HuH-7 (cell line): ENCODE data around the gene ABI3BP.

Source experiments
- DNase-seq: peaks from one replicate; pipeline ENCODE4 v3.0.0; 2011; ENCODE audit warnings: low spot score

ABI3BP gene

DNA sequence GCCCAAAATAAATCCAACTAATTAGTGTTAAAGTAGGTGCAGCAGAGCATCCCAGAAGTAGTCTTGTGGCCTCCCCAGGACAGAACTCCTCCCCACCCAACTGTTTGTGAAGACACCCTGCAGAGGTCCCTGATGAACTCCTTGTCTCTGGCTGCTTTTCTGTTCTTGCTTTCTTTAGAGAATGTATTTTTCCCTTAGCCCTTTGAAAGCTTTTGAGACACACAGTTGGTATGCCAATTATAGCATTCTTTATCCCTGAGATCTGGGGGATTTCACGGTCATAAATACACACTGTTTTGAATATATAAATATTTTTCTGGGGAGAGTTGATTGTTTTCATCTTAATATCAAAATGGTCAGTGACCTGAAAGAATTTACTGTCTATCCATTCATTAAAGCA, 274.1 kb downstream of the ABI3BP start:
- DNase-seq = no peak

DNA sequence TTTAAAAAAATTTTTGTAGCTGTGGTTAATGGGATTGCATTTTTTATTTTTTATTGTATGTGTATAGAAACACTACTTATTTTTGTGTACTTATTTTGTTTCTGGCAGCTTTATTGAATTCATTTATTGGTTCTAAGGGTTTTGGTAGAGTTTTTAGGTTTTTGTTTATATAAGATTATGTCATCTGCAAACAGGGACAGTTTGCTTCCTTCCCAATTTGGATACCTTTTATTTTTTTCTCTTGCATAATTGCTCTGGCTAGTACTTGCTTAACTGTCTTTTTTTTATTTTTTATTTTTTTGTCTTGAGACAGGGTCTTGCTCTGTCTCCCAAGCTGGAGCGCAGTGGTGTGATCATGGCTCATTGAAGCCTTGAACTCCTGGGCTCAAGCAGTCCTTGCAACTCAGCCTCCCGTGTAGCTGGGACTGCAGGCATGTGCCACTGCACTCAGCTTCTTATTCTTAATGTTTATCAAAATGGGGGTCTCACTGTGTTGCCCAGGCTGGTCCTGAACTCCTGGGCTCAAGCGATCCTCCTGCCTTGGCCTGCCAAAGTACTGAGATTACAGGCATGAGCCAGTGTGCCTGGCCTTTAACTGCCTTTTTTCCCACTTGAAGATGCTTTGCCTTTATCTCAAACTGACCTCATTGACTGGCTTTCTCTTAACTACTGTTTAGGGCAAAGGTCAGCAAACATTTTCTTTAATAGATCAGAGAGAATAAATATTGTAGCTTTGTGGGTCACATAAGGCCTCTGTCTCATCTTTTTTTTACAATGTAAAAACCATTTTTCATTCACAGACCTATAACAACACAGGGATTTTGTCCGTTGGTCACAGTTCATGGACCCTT, 275.4 kb downstream of the ABI3BP start:
- no peak for DNase-seq

DNA sequence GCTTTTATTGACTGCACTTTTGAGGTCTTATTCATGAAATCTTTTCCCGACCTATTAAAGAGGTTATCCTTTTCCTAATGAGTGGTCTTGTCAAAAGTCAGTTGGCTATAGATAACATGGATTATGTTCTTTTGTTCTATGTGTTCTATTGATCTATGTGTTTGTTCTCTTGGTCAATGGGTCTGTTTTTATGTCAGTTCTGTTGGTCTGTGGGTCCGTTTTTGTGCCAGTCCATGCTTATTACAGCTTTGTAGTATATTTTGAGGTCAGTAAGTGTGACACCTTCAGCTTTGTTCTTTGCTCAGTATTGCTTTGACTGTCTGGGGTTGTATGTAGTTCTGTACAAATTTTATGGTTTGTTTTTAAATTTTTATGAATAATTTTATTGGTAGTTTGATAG, 276.2 kb downstream of the ABI3BP start:
- no peak for DNase-seq

DNA sequence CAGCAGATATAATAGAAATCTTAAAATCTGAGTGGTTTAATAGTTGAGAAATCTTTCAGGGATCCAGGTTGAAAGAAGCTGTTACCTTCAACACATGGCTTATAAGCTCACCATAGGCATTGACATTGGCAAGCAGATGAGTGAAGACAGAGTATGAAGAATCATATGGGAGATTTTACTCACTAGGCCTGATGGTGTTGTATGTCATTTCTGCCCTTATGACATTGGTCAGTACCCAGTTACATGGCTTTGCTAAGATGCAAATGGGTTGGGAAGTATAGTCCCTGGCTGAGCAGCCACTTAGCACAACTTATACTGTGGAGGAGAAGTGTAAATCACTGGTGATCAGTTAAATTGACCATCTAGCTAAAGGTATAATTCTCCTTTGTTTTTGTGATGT, 278.0 kb downstream of the ABI3BP start:
- DNase-seq = no peak

DNA sequence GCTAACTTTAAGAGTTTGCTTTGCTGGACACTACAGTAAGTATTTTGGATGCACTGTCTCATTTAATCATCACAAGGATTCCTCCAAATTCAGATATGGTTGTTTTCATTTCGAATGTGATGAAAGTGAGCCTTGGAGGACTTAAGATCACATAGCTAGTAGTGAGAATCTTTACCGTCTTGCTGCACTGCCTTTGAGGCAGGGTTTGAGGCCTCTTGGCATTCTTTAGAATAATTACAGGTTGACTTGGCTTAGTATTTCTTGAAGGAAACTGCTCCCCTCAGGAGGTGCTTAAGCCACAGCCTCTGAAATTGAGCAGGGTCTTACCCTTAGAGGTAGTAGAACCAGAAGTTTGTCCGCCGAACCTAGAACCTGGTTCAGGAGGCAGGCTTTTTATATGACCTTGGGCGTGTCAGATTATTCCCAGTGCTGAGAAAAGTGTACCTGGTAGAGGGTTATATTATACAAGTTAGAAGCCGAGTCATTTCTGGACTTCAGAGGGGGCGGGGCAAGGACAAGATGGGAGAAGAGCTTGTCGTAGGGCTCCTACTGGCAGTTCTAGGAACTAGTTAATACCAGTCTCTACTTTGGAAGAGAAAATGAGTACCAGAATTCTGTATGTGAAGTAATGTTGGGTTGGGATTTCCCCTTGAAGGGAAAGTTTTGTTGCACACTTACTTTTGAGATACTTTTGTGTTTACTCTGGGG, 282.8 kb downstream of the ABI3BP start:
- DNase-seq = peak; percentile 52

DNA sequence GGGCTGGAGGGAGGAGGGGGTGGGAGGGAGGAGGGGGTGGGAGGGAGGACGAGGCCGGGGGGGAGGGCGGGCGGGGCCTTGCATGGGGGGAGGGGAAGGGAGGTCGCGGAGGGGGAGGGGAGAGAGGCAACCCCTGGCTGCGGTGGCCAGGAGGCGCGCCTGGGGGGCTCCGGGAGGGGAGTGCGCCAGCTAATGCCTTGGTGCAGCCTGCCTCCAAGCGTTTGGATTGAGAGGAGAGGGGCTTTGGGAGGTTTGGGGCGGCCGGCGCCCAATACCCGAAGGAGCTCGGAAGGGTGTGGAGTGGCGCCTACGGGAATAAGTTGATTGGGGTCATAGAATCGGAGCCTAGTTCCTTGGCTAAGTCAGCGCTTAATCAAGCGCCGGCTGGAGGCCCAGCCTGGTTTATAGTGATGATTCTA, 283.4 kb downstream of the ABI3BP start:
- peak; percentile 46 for DNase-seq

DNA sequence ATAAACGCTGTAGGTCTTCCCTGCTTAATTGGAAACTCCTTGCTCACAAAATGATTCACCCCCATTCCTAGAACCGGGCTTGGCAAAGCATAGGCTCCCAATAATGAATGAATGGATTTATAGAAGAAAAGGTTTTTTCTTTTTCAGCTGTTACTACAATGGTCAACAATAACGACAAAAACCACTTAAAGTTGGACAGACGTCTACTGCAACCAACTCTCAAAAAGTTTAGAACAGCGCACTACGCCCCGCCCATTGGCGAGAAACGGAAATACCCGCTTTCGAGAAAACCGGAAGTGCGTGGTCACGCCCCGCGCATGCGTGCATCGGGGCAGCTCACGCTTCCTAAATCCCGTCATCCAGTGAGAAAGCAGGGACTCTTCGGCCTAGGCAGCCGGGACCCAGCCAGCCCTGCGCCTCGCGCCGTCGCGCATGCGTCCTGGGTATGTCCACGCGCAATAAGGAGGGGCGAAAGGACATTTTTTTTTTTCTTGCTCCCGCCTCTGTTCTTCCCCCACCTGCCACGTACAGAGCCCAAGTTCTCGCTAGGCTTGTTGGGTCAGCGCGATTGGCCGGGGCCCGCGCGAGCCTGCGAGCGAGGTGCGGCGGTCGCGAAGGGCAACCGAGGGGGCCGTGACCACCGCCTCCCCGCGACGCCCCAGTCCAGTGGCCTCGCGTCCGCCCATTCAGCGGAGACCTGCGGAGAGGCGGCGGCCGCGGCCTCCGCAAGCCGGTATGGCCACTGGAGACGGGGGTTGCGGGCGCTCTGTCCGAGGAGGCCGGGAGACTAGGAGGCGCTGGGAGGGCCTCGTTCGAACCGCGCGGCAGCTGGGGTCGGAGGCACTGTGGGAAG, 284.0 kb downstream of the ABI3BP start, which contains the start of gene TFG:
TFG (plus strand) TSS at position 506 of the 853 bp plus-strand sequence. CDS start 4,192 bp downstream, outside the sequence.
- peak; percentile 99 for DNase-seq

DNA sequence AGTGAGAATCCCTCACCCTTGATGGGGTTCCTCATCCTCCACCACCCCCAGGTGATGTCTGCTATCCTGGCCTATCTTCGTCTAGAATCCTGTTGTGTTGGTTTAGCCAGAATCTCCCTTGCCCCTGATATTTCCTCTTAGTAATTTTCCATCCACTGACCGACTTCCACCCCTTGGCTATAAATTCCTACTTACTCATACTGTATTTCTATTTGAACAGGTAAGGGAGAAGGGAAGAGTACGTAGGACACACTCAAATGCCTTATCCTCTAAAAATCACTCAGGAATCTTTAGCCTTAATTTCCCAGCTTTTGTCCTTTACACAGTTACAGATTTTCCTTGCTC, 284.6 kb downstream of the ABI3BP start:
- peak; percentile 23 for DNase-seq

DNA sequence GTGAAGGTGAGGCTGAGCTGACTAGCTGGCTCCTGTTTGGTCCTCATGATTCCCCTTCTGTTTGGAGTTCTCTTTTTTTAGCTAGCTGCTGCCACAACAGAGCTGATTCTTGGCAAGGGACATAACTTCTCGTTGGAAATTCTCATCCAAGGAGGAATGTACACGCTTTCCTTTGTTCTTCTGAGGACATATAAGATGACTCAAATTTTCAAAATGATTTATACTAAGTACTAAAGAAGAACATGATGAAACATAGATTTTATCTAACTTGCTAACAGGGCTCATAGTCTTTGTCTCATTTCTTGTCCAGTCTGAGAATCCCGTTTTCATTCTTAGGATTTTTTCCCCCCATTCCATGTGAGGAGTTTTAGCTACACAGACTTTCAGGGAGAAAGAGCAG, 286.9 kb downstream of the ABI3BP start:
- DNase-seq = no peak

DNA sequence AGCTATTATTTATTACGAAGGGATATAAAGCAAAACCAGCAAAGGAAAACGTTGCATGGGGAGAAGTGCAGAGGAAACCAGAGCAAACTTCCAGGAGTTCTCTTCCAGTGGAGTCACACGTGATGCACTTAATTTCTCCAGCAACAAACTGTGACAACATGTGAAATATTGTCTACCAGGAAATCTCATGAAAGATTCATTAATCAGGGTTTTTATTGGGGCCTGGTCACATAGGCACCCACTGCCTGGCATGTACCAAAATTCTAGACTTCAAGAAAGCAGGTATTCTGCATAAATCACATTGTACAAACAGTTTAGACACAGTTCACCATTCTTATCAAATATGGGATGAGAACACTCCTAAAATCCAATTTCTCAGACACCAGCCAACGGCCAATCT, 289.4 kb downstream of the ABI3BP start:
- no peak for DNase-seq

DNA sequence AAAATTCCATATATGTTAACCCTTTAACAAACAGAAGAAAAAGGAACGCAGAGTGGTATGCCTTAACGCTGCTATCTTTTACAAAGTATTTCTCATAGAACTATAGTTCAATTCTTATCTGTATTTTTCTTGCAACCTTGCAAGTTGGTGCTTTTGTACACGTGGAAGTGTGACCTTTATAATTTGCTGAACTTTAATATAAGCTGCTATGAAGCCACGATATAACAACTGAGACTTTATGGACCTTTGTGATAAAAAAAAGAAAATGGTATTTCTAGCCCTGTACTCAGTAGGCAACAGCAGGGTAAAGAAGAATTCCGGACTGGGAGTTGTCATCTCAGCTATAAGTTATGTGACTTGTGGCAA, 290.3 kb downstream of the ABI3BP start:
- DNase-seq = no peak

DNA sequence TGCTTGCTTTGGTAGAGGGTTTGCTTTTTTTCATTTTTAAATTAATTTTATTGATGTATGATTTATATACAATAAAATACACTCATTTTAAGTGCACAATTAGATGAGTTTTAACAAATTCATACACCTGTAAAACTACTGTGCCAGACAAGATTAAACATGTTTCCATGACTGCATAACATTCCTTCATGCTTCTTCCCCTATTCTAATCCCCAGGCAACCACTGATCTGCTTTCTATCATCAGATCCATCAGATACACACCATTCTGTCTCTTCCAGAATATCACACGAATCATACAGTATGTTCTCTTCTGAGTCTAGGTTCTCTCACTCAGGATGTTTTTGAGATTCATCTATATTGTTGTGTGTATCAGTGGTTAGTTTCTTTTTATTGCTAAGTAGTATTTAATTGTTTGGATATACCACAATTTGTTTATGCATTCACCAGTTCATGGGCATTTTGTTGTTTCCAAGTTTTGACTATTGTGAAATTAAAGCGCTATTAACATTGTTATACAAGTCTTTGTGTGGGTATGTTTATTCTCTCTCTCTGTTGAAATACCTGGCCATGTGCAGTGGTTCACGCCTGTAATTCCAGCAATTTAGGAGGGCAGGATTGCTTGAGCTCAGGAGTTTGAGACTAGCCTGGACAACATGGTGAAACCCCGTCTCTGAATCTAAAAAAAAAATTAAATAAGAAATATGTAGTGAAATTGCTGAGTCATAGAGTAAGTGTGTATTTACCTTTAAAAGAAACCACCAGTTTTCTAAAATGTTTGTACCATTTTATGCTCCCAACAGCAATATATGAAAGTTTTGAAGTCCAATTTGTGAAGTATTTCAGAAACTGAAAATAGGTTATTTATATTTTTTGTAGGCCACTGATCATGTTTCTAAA, 290.9 kb downstream of the ABI3BP start:
- no peak for DNase-seq

DNA sequence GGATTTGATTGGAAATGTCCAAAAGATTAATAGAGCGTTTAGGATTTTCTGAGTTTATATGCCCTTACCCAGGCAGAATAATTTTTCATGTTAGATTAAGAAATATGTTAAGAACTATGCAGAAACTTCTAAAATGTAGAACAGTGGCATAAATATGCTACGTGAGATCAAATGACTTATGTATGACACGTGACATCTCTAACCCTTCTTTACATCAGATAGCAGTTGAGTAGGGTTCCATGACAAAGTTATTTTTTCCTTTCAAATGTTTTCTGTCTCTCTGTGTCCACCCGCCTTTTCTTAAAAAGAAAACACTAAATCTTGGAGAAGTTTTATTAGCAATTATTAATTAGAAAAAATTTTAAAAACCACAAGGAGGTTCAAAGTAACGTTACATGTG, 292.5 kb downstream of the ABI3BP start:
- no peak for DNase-seq
